Measurements from ENCODE around the gene RABL6.
"Not testable (repeated sequence)": the region's sequence is repeated elsewhere in the genome, so short reads cannot be mapped to it uniquely, and the experiment has no call there.

Gene RABL6

DNA sequence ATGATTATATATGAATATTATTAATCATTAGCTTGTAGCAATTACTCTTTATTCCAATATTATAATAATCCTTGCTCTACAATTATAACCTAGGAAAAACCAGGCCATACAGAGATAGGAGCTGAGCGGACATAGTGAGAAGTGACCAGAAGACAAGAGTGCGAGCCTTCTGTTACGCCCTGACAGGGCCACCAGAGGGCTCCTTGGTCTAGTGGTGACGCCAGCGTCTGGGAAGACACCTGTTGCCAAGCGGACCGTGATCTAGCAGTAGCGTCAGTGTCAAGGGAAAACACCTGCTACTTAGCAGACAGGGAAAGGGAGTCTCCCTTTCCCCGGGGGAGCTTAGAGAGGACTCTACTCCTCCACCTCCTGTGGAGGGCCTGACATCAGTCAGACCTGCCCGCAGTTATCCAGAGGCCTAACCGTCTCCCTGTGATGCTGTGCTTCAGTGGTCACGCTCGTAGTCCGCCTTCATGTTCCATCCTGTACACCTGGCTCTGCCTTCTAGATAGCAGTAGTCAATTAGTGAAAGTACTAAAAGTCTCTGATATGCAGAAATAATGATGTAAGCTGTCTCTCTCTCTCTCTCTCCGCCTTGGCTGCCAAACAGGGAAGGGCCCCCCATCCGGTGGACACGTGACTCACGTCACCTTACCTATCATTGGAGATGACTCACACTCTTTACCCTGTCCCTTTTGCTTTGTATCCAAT is 41.2 kb upstream of the RABL6 start:
- in situ Hi-C loops (cut with MboI; ENCODE audit: low sequenced_read_pairs), result not testable (repeated sequence)

DNA sequence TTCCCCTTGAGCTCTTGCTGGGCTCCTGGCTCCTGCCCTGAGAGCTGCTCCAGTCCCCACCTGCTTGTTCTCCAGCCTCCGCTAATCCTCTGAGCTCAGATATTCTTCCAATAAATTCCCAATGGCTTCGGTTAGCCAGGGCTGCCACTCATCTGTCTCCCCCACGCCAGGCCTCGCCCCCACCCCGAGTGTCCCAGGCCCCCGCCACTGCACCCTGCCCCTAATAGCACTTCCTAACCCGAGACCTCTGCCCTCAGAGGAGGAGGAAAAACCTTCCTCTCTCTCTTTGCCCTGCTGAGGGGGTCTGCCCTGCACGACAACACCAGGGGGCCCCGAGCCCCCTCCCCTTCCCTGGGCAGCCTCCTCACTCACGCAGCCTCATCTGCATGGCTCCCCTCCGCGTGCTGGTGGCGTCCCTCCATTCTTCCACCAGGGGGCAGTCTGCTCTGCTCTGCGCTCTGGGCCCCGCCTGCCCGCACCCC is 38.0 kb upstream of the RABL6 start:
- DNase-seq (ENCODE audit: low spot score in 2 of 2), result peak in 1 of 2 experiments; percentile 81
- Histone ChIP-seq H3K4me1 (no peaks in the 10 kb centered on the region), H3K4me3 (peak overlapping the region; percentile 11; the same call in 1 of the 2 replicates), H3K9me3 (no peaks in the 10 kb centered on the region), H3K36me3 (replicated peaks) (no peaks in the 10 kb centered on the region), H3K27me3 (ENCODE audit: low read depth) (peaks cover 4% of the 10 kb centered on the region)
- in situ Hi-C loops (cut with MboI; ENCODE audit: low sequenced_read_pairs), result no loop called here

More for the DNA sequence above, 41.2 kb upstream of the RABL6 start:
- not testable (repeated sequence) for H3K9me3 ChIP-seq; H3K4me1 ChIP-seq; H3K36me3 ChIP-seq (replicated peaks); H3K4me3 ChIP-seq; H3K27me3 ChIP-seq (ENCODE audit: low read depth)
- DNase-seq (ENCODE audit: low spot score in 2 of 2), result peak in 1 of 2 experiments; percentile 70

GRCh38 chr9:136771907-136772415 is 35.8 kb upstream of the RABL6 start:
- DNase-seq (ENCODE audit: low spot score in 2 of 2), result no peak
- no peaks in the 10 kb centered on the region for H3K9me3 ChIP-seq
- H3K36me3 ChIP-seq (replicated peaks), result no peaks in the 10 kb centered on the region
- in situ Hi-C loops (cut with MboI; ENCODE audit: low sequenced_read_pairs), result no loop called here
- no peak overlapping the region for H3K4me3 ChIP-seq
- no peaks in the 10 kb centered on the region for H3K4me1 ChIP-seq
- peaks cover 8% of the 10 kb centered on the region for H3K27me3 ChIP-seq (ENCODE audit: low read depth)

GRCh38 chr9:136773386-136774044 is 34.2 kb upstream of the RABL6 start:
- in situ Hi-C loops (cut with MboI; ENCODE audit: low sequenced_read_pairs), result no loop called here
- peak; percentile 29 to 73 for DNase-seq (ENCODE audit: low spot score in 2 of 2)
- Histone ChIP-seq H3K4me3 (no peak overlapping the region), H3K36me3 (replicated peaks) (no peaks in the 10 kb centered on the region), H3K9me3 (no peaks in the 10 kb centered on the region), H3K27me3 (ENCODE audit: low read depth) (peaks cover 11% of the 10 kb centered on the region; the same call in 1 of the 2 replicates), H3K4me1 (no peaks in the 10 kb centered on the region)

DNA sequence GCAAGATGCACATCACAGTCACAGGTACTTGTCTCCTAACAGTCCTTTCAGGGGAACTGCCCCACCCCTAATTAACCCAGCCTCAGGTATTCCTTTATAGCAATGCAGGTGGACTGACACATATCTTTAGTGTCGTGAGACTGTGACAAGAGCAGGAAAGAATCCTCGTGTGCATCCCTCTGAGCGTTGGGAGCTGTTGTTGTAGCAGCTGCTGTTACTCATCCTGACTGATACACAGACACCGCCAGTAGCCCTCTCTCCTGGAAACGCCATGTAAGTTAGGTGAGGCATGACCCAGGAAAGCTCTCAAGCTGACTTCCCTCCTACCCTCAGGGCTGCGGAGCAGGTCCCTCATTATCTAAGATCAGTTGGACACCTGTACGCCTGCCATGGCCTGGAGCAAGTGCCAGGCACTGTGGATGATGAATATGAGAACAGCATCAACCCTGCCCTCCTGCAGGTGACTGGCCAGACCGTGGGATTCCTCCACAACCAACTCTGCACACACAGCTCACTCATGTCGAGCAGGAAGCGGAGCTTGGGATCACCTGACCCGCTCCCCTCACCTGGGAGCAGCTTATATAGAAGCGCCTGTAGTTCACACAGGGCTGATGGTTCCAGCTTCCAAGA is 33.2 kb upstream of the RABL6 start:
- in situ Hi-C loops (cut with MboI; ENCODE audit: low sequenced_read_pairs), result loop anchor here (25.0 kb wide), 1 partner anchor 463 kb away; the partner anchor contains the start of genes CYSRT1, RNF224, SLC34A3 and TUBB4B
- H3K4me3 ChIP-seq, result no peak overlapping the region
- DNase-seq (ENCODE audit: low spot score in 2 of 2), result no peak

GRCh38 chr9:136775191-136775590 is 32.6 kb upstream of the RABL6 start:
- no peaks in the 10 kb centered on the region for H3K36me3 ChIP-seq (replicated peaks)
- no peaks in the 10 kb centered on the region for H3K9me3 ChIP-seq
- no peaks in the 10 kb centered on the region for H3K4me1 ChIP-seq
- no peak overlapping the region for H3K4me3 ChIP-seq
- DNase-seq (ENCODE audit: low spot score in 2 of 2), result no peak
- peaks cover 20% of the 10 kb centered on the region for H3K27me3 ChIP-seq (ENCODE audit: low read depth)
- in situ Hi-C loops (cut with MboI; ENCODE audit: low sequenced_read_pairs), result loop anchor here (25.0 kb wide), 1 partner anchor 462 kb away; the partner anchor contains the start of genes CYSRT1, RNF224, SLC34A3 and TUBB4B

More for the DNA sequence above, 33.2 kb upstream of the RABL6 start:
- H3K27me3 ChIP-seq (ENCODE audit: low read depth), result peaks cover 15% of the 10 kb centered on the region
- H3K36me3 ChIP-seq (replicated peaks), result no peaks in the 10 kb centered on the region
- H3K9me3 ChIP-seq, result no peaks in the 10 kb centered on the region
- no peaks in the 10 kb centered on the region for H3K4me1 ChIP-seq

DNA sequence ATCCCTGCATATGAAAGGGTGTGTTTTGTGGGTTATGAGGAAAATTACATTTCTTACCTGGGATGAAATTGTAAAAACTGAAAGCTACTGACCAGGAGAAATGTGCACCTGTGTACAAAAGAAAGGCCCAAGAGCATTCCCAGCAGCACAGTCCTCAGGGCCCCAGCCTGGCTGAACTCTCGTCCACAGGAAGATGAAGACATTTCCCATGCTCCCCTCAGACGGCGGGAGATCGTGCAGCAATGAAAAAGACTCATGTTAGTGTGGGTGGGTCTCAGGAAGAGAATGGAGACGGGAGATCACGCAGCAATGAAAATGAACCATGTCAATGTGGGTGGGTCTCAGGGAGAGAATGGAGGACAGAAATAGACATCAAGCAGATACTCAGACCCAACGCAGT is 30.8 kb upstream of the RABL6 start:
- H3K4me1 ChIP-seq, result no peaks in the 10 kb centered on the region
- H3K27me3 ChIP-seq (ENCODE audit: low read depth), result peaks cover 20% of the 10 kb centered on the region
- no peak for DNase-seq (ENCODE audit: low spot score in 2 of 2)
- H3K36me3 ChIP-seq (replicated peaks), result no peaks in the 10 kb centered on the region
- H3K9me3 ChIP-seq, result no peaks in the 10 kb centered on the region
- H3K4me3 ChIP-seq, result no peak overlapping the region
- in situ Hi-C loops (cut with MboI; ENCODE audit: low sequenced_read_pairs), result loop anchor here (25.0 kb wide), 1 partner anchor 460 kb away; the partner anchor contains the start of genes CYSRT1, RNF224, SLC34A3 and TUBB4B

- no peak overlapping the region for H3K4me3 ChIP-seq
- peaks cover 20% of the 10 kb centered on the region for H3K27me3 ChIP-seq (ENCODE audit: low read depth)
- DNase-seq (ENCODE audit: low spot score in 2 of 2), result no peak
- H3K36me3 ChIP-seq (replicated peaks), result no peaks in the 10 kb centered on the region
- in situ Hi-C loops (cut with MboI; ENCODE audit: low sequenced_read_pairs), result loop anchor here (25.0 kb wide), 1 partner anchor 460 kb away; the partner anchor contains the start of genes CYSRT1, RNF224, SLC34A3 and TUBB4B
- no peaks in the 10 kb centered on the region for H3K4me1 ChIP-seq
- no peaks in the 10 kb centered on the region for H3K9me3 ChIP-seq
Measured at GRCh38 chr9:136777359-136777758, 30.4 kb upstream of the RABL6 start.

GRCh38 chr9:136779808-136780207 is 27.9 kb upstream of the RABL6 start:
- in situ Hi-C loops (cut with MboI; ENCODE audit: low sequenced_read_pairs), result loop anchor here (10.0 to 25.0 kb wide), 2 partner anchors 255 to 457 kb away; partner anchors contain the start of genes CYSRT1, FUT7, RNF224 and SLC34A3
- no peaks in the 10 kb centered on the region for H3K36me3 ChIP-seq (replicated peaks)
- no peaks in the 10 kb centered on the region for H3K9me3 ChIP-seq
- H3K4me1 ChIP-seq, result no peaks in the 10 kb centered on the region
- no peak overlapping the region for H3K4me3 ChIP-seq
- DNase-seq (ENCODE audit: low spot score in 2 of 2), result no peak
- H3K27me3 ChIP-seq (ENCODE audit: low read depth), result peaks cover 20% of the 10 kb centered on the region

DNA sequence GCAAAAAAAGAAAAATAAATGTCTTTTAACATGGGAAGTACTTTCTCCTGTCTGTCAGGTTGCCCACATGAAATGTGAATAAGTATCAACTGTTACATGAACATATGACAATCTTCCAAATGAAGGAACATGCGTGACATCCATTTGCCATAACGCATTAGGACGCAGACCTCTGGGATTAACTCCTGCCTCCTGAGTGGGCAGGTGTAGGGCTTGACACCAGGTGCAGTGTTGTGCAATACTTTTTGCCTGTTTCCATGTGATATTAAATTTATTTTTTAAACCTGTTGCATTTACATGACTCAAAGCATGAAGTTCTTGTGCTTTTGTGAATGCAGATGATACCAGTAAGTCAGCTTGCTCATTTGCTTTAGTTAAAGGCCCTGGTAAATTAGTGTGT is 25.3 kb upstream of the RABL6 start:
- in situ Hi-C loops (cut with MboI; ENCODE audit: low sequenced_read_pairs), result loop anchor here (10.0 to 25.0 kb wide), 2 partner anchors 252 to 455 kb away; partner anchors contain the start of genes CYSRT1, FUT7, RNF224 and SLC34A3
- H3K4me1 ChIP-seq, result peaks cover under 1% of the 10 kb centered on the region; the same call in 1 of the 2 replicates
- no peak overlapping the region for H3K4me3 ChIP-seq
- DNase-seq (ENCODE audit: low spot score in 2 of 2), result no peak
- H3K36me3 ChIP-seq (replicated peaks), result no peaks in the 10 kb centered on the region
- no peaks in the 10 kb centered on the region for H3K9me3 ChIP-seq
- peaks cover 16% of the 10 kb centered on the region for H3K27me3 ChIP-seq (ENCODE audit: low read depth)

DNA sequence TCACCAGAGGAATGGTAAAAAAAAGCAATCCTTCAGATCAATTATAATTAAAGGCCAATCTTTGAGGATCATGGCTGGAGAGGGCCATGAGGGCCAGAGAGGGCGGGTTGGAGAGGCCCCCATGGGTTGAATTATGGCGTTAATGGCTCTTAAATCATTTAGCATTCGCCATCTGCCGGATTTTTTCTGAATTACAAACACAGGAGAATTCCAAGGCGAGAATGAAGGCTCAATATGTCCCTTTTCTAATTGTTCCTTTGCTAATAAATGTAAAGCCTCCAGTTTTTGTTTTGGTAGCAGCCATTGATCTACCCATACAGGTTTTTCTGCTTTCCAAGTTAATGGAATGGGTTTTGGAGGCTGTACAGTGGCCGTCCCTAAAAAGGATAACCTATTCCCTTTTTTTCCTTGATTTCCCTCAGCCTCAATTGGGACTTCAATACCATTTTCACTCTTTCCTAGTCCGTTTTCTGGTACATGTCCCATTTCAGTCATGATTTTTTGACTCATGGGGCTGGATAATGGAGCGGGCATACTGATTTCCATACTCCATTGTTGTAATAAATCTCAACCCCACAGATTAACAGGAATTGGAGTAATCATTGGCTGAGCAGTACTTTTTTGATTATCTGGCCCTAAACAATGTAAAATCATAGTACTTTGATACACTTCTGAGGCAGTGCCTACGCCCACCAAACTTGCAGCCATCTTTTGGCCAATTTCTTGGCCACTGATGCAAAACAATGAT is 23.3 kb upstream of the RABL6 start:
- peaks cover 9% of the 10 kb centered on the region for H3K4me1 ChIP-seq
- H3K9me3 ChIP-seq, result no peaks in the 10 kb centered on the region
- peak in 1 of 2 experiments; percentile 61 for DNase-seq (ENCODE audit: low spot score in 2 of 2)
- no peak overlapping the region for H3K4me3 ChIP-seq
- H3K27me3 ChIP-seq (ENCODE audit: low read depth), result peaks cover 6% of the 10 kb centered on the region
- in situ Hi-C loops (cut with MboI; ENCODE audit: low sequenced_read_pairs), result loop anchor here (10.0 to 25.0 kb wide), 2 partner anchors 250 to 453 kb away; partner anchors contain the start of genes CYSRT1, FUT7, RNF224 and SLC34A3
- no peaks in the 10 kb centered on the region for H3K36me3 ChIP-seq (replicated peaks)

DNA sequence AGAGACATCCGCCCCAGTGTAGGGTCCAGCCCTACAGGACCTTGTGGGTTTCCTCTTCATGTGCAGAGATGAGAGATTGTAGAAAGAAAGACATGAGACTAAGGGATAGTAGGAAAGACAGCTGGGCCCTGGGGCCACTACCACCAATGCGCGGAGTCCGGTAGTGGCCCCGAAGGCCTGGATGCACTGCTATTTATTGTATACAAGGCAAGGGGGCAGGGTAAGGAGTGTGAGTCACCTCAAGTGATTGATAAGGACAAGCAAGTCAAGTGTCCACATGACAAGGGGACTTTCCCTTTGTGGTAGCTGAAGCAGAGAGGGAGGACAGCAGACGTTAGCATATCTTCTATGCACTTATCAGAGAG is 22.8 kb upstream of the RABL6 start:
- Histone ChIP-seq H3K9me3 (no peaks in the 10 kb centered on the region), H3K4me3 (no peak overlapping the region), H3K36me3 (replicated peaks) (no peaks in the 10 kb centered on the region), H3K4me1 (peaks cover 9% of the 10 kb centered on the region), H3K27me3 (ENCODE audit: low read depth) (peaks cover 2% of the 10 kb centered on the region)
- DNase-seq (ENCODE audit: low spot score in 2 of 2), result no peak
- in situ Hi-C loops (cut with MboI; ENCODE audit: low sequenced_read_pairs), result loop anchor here (10.0 to 25.0 kb wide), 2 partner anchors 250 to 452 kb away; partner anchors contain the start of genes CYSRT1, FUT7, RNF224 and SLC34A3
